COLO668 (cell line): ENCODE results near the gene MTMR2.
"Not testable (repeated sequence)": the region's sequence is repeated elsewhere in the genome, so short reads cannot be mapped to it uniquely, and the experiment has no call there.

Experiments
- DNase-seq: peaks from one replicate; lab custom pipeline; 2025; ENCODE audit not compliant: unreplicated experiment; lab: John Stamatoyannopoulos, UW

Gene MTMR2

DNA sequence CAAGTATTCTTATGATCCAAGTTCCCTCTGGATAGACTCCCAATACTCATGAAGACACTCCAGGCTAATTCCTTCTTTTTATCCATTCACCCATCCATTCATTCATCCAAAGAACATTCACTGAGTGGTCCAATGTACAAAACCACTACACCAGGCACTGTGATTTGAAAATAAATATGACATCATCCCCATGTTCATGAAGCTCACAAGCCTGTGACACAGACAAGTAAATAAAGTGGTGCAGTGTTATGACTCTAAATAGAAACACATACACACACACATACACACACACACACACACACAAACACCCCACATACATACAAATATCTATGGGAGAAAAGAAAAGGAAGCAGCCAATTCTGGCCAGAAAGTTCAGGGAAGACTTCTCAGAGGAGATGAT, 35.5 kb downstream of the MTMR2 start:
- no peak for DNase-seq

DNA sequence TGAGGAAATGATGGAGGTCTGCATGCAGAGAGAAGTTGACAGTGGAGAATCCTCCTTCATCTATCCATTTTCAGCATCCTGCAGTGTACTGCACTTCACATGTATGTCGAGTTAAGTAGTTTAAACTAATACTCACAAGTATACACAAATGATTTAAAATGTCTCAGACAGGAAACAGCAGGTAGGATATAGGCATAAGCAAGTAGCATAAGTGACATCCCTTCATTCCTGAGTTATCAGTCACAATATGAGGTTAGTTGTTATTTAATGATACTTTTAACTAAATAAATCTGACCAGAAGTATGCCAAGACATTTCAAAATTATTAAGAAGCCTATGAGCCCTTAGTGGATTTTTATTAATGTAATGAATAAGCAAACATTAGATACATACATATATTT, 37.4 kb downstream of the MTMR2 start:
- DNase-seq: no peak

DNA sequence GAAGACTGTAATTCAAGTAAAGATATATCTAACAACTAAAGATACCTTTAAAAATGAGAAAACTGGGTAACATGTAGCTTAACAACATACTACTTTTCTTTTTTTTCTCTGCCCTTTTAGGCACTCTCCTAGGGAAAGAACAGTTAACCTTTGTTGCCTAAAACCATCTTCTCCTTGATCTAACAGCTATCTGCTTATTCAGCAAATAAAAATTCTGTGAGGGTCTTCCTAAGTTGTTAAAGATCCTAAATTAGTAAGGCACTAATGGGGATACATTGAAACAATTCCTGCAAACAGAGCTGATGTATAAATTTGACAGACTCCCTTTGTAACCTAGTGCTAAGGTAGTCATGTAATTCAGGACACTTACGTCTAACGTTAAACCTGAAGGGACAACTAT, 39.1 kb downstream of the MTMR2 start:
- no peak for DNase-seq

GRCh38 chr11:95884376-95884775, 39.5 kb downstream of the MTMR2 start:
- no peak for DNase-seq

DNA sequence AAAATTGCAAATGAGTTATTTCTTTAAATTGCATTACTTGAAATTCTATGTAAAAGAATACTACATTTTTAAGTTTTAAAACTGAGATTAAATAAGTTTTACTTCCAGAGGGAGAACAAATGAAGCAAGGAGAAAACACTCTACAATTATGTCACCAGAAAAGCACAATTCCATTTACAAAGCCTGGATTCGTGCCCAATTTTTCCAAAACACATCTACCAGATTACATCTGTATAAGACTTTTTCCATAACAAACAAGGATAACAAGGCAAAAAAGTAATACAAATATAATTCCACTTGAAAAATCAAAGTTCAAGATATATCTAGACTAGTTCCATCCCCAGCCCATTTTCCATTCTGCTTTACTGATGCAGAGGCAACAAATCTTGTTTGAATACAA, 40.5 kb downstream of the MTMR2 start:
- no peak for DNase-seq

DNA sequence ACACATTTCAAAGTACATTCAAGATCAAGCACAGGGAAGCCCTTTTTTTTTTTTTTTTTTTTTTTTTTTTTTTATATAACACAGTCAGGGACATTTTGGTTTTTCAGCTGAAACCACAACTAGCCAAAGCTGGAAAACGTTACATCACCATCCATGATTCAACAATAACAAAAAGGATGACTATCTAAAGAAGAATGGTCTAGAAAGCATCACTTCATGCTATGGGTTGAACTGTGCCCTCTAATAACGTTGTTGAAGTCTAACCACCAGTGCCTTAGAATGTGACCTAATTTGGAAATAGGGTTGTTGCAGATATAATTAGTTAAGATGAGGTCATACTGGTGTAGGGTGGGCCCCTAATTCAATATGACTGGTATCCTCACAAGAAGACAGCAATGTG, 46.6 kb downstream of the MTMR2 start:
- DNase-seq: no peak

DNA sequence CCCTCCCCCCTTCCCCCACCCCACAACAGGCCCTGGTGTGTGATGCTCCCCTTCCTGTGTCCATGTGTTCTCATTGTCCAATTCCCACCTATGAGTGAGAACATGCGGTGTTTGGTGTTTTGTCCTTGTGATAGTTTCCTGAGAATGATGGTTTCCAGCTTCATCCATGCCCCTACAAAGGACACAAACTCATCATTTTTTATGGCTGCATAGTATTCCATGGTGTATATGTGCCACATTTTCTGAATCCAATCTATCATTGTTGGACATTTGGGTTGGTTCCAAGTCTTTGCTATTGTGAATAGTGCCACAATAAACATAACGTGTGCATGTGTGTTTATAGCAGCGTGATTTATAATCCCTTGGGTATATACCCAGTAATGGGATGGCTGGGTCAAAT, 53.0 kb downstream of the MTMR2 start:
- not testable (repeated sequence) for DNase-seq

- DNase-seq: no peak
Observed at GRCh38 chr11:95867105-95867504, 56.8 kb downstream of the MTMR2 start.

DNA sequence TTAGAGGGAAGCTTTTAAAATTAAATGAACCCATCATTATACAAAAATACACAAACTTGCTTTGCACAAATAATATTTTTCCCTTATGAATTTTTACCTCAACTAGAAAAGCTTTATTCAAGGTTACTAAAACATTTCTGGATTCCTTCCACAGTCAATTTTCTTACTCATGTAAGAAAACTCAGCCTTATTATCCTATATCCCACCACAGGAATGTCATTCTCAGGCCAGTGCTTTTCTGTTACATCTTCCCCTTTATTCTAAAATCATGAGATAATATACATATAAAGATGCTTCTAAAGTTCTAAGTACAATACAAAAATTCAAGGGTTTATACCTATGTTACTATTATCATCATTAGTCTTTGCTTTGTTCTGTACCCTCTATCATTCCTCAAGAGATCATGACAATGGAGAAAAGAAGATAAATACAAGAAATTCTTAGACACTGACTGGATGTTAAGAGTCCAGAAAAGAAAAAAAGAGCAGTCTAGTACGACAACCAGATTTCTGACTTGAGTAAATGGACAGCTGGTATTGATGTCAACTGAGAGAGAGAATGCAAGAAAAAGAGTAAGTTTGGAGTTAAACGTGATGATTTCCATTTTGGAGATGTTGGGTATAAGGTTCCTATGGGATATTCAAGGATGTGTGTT, 60.3 kb downstream of the MTMR2 start:
- DNase-seq: no peak

- not testable (repeated sequence) for DNase-seq
Observed at GRCh38 chr11:95860024-95860423, 63.9 kb downstream of the MTMR2 start.

DNA sequence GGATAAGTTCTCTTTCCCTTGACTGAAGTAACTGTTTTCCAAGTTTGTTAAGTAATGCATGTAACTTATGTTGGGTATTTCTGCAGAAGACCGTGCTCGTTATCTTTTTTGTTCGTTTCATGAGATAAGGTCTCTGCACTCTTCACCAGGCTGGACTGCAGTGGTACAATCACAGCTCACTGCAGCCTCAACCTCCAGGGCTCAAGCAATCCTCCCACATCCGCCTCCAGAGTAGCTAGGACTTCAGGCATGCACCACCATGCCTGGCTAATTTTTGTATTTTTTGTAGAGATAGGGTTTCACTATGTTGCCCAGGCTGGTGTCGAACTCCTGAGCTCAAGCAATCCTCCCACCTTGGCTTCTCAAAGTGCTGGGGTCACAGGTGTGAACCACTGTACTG, 69.5 kb downstream of the MTMR2 start:
- not testable (repeated sequence) for DNase-seq

DNA sequence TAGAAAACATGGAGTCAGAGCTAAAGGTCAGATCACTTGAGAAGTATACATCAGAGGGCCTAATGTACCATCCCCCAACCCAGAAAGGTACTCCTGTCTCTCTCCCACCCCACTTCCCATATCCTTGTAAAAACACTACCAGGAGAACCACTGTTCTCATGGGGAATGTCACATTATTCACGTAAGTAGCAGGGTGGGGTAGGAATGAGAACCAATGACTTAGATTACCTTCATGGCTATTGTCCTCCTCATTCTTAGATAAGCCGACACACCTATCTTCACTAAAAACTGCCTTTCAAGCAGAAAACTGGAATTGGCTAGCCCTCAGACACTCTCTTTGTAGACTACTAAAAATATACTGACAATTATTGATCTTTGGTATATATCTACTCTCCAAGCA, 70.0 kb downstream of the MTMR2 start:
- DNase-seq: no peak

DNA sequence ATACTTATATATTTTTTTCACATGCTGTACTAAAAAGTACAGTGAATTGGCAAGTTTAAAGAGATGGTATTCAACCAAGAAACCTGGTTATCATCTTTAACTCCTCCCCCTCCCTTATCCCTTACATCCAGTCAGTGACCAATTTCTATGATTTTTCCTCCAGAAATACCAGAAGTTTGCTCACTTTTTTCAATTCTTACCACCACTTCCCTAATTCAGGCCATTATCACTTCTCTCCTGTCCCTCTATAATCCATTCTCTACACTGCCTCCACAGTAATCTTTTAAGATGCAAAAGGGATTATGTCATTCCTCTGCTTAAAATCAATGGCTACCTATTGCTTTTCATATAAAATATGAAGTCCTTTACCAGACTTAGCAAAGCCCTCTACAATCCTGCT, 70.8 kb downstream of the MTMR2 start:
- no peak for DNase-seq

GRCh38 chr11:95850137-95850536, 73.8 kb downstream of the MTMR2 start:
- DNase-seq: no peak

GRCh38 chr11:95849087-95849825, 74.7 kb downstream of the MTMR2 start:
- peak; percentile 7 for DNase-seq

DNA sequence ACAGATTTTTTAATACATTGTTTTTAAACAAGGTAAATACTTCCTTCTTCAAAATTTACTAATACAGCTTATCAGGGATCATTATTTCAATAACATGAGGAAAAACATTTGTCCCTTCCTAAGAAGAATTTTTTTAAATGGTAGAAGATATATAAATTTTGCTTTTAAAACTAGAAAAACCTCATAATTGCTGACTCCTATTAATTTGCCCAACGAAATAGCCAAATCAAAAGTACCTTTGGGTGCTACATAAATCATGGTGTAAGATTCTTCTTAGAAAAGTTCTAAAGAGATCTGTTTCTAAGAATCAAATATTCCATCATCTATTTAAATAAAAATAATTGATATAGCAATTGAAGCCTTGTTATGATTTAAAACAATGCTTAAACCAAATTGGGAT, 78.7 kb downstream of the MTMR2 start:
- DNase-seq: no peak

DNA sequence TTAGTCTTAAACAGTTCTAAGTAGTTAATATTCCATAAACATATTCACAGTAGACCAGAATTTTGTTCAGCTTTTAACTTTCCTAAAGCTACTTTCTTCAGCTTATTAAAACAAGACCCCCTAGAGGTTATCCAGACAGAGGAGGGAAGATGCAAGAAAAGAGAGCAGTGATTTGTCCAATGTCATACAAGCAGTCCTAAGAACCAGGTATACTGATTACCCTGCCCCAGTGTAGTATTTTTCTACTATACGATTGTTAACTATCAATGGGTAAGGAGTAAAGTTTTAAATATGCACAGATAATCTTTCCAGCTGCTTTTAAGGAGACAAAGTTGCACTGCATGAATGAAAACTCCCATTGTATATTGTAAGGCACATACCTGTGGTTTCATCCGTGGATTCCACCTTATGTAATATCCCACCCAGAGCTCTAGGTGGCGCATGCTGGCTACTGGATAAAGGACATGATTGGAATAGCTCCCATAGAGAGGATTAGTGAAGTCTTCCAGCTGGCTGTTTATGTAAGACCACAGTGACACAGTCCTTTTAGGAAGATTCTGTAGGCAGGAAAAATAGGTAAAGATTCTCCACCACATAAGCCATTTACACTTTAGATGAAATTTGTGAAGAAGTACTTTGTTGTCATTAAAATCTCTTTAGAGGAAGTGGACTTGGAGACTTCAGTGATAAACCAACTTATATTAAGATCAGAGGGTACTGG, 88.0 kb downstream of the MTMR2 start:
- peak; percentile 54 for DNase-seq

- DNase-seq: no peak
Observed at GRCh38 chr11:95835351-95835750, 88.6 kb downstream of the MTMR2 start.

GRCh38 chr11:95833378-95833777, 90.5 kb downstream of the MTMR2 start:
- no peak for DNase-seq

DNA sequence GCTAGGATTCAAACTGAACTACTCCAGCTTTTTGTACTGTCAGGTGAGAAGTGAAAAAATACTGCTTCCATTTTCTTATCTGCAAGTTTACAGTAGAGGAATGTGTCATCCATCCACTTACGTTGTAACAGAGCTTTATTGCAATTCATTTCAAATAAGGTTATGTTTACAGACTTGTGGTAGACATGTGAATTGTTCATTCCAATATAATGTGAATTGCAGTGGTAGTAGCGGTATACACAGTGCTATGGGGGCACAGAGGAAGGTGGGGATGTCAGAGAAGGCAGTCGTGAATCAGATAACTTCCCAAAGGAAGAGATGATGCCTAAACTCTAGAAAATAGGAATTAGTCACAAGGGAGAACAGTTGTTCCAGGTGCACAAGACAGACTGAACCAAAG, 91.1 kb downstream of the MTMR2 start:
- DNase-seq: no peak

DNA sequence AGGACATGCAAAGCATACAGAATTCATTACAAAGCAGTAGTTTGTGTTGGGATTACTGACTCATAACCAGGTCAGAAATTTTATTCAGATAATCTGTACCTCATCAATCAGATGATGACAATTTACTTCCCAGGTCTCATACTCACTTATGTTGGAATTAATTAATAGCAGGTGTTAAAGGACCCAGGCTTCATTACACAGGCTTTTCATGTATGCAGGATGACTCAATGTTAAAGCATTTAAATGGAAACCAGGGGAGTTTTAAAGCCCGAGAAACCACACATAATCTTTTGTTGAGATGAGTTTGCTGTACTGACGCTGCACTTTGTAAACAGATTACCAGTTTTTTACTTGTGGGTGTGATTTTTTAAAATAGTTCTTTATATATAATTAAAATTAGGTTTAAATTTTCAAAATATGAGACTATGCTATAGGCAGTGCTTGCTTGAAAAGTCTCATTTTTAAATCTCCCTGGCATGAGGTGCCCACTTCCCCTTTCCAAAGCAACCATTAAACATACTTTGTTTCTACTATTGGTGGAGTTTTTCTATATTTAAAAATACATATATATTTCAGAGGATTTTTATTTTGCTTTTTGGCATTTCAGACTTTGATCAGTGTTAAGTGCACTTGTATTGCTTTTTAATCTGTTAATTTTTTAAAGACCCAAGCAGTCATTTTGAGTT, 92.6 kb downstream of the MTMR2 start:
- no peak for DNase-seq
